Astrocyte (in vitro differentiated cells and primary cell): ENCODE measurements around the gene CCAR1. TPM values are rescaled to one million over a fixed set of nuclear protein-coding genes. Genes with fewer than 3 reads are reported as not detected.
"Not testable (repeated sequence)": the region's sequence is repeated elsewhere in the genome, so short reads cannot be mapped to it uniquely, and the experiment has no call there.

ENCODE experiments used
- DNase-seq: peaks from one replicate; pipeline ENCODE4 v3.0.0-alpha.2; 2010; ENCODE audit warnings: low read depth
- FAIRE-seq: peaks from 2 replicates; lab custom pipeline; 2011; peaks lifted over from hg19 to GRCh38; lab: Jason Lieb, UNC
- H2AFZ ChIP-seq: 2 replicates; pipeline ENCODE4 v1.6.0; 2012; ENCODE audit warnings: low read depth, low read length, inconsistent platforms
- H3K27ac ChIP-seq: 2 replicates; pipeline ENCODE4 v1.5.1; 2011; ENCODE audit warnings: low read depth, low read length, inconsistent platforms
- H3K27me3 ChIP-seq: 2 replicates; pipeline ENCODE4 v1.6.0; 2011; ENCODE audit warnings: low read length, inconsistent platforms; ENCODE audit not compliant: insufficient read depth
- H3K36me3 ChIP-seq: 2 replicates; pipeline ENCODE4 v1.5.1; 2011; ENCODE audit warnings: low read length, inconsistent platforms; ENCODE audit not compliant: insufficient read depth
- H3K4me1 ChIP-seq: 2 replicates; pipeline ENCODE4 v1.5.1; 2011; ENCODE audit warnings: low read length, inconsistent platforms; ENCODE audit not compliant: insufficient read depth
- H3K4me2 ChIP-seq: 2 replicates; pipeline ENCODE4 v1.6.0; 2012; ENCODE audit warnings: low read length, inconsistent platforms
- H3K4me3 ChIP-seq: 2 replicates; pipeline ENCODE4 v1.5.1; 2011; ENCODE audit warnings: low read depth, mild to moderate bottlenecking, low read length, inconsistent platforms; ENCODE audit not compliant: insufficient read depth
- H3K79me2 ChIP-seq: 2 replicates; pipeline ENCODE4 v1.6.0; 2012; ENCODE audit warnings: mild to moderate bottlenecking, low read length, inconsistent platforms; ENCODE audit not compliant: insufficient read depth
- H3K9ac ChIP-seq: 2 replicates; pipeline ENCODE4 v1.6.0; 2012; ENCODE audit warnings: mild to moderate bottlenecking, low read length, inconsistent platforms
- H3K9me3 ChIP-seq: 2 replicates; pipeline ENCODE4 v1.5.1; 2012; ENCODE audit warnings: low read depth, mild to moderate bottlenecking, low read length, inconsistent platforms; ENCODE audit not compliant: insufficient read depth
- H4K20me1 ChIP-seq: 2 replicates; pipeline ENCODE4 v1.6.0; 2012; ENCODE audit warnings: low read length, inconsistent platforms; ENCODE audit not compliant: insufficient read depth
- H3K27ac Mint-ChIP-seq: one replicate; pipeline ENCODE4 v1.8.0; 2021; ENCODE audit warnings: mild to moderate bottlenecking, mixed read lengths; ENCODE audit not compliant: unreplicated experiment
- H3K27me3 Mint-ChIP-seq: one replicate; pipeline ENCODE4 v1.8.0; 2021; ENCODE audit warnings: low read depth, mixed read lengths; ENCODE audit not compliant: unreplicated experiment
- H3K36me3 Mint-ChIP-seq: one replicate; pipeline ENCODE4 v1.8.0; 2021; ENCODE audit warnings: low read depth, mixed read lengths; ENCODE audit not compliant: unreplicated experiment
- H3K4me1 Mint-ChIP-seq: one replicate; pipeline ENCODE4 v1.8.0; 2021; ENCODE audit warnings: low read depth, mixed read lengths; ENCODE audit not compliant: unreplicated experiment
- H3K4me3 Mint-ChIP-seq: one replicate; pipeline ENCODE4 v1.8.0; 2021; ENCODE audit warnings: mild to moderate bottlenecking, moderate library complexity, mixed read lengths; ENCODE audit not compliant: unreplicated experiment
- H3K9me3 Mint-ChIP-seq: one replicate; pipeline ENCODE4 v1.8.0; 2021; ENCODE audit warnings: mild to moderate bottlenecking, mixed read lengths; ENCODE audit not compliant: unreplicated experiment
- EZH2 ChIP-seq: IDR thresholded peaks from 2 replicates; pipeline ENCODE4 v1.6.1; 2012; ENCODE audit warnings: mild to moderate bottlenecking, low read length, inconsistent platforms; ENCODE audit not compliant: insufficient read depth
- total RNA-seq: library from RNA; stranded (reverse); gene quantifications from 2 replicates; pipeline ENCODE4 v1.2.1, GENCODE V29; 2021
- TF ChIP-seq, protein P1 (sequence below): IDR thresholded peaks from 2 replicates; pipeline ENCODE4 v1.5.1; 2011; ENCODE audit warnings: low read depth, mild to moderate bottlenecking, inconsistent platforms, low read length, moderate library complexity; ENCODE audit not compliant: insufficient read depth

Gene CCAR1
- total RNA-seq, 1 donor from 2014 or later, result 72.8 TPM

DNA sequence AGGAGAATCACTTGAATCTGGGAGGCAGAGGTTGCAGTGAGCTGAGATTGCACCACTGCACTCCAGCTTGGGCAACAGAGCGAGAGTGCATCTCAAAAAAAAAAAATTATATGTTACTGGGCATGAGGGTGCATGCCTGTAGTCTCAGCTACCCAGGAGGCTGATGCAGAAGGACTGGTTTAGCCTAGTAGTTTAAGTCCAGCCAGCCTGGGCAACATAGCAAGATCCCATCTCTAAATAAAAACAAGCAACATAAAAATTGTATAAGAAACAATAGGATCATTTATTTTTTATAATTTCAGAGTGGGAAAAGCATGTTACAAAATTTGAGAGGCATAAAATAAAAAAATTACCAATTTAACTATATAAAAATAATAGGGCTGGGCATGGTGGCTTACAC is 15.5 kb upstream of the CCAR1 start:
- H3K9me3 ChIP-seq, result no peaks in the 10 kb centered on the region
- H3K27me3 ChIP-seq, result no peaks in the 10 kb centered on the region
- FAIRE-seq, result no peak
- no peaks in the 10 kb centered on the region for H3K4me1 ChIP-seq
- H3K36me3 ChIP-seq, result no peaks in the 10 kb centered on the region
- no peaks in the 10 kb centered on the region for H3K27me3 Mint-ChIP-seq
- no peaks in the 10 kb centered on the region for H3K36me3 Mint-ChIP-seq
- H3K4me3 ChIP-seq, result no peak overlapping the region
- H3K79me2 ChIP-seq, result no peaks in the 10 kb centered on the region
- H3K4me2 ChIP-seq, result no peak overlapping the region
- no peaks in the 10 kb centered on the region for H3K4me1 Mint-ChIP-seq
- no peak for DNase-seq
- H3K27ac Mint-ChIP-seq, result no peak overlapping the region
- H4K20me1 ChIP-seq, result no peaks in the 10 kb centered on the region
- no peak overlapping the region for H3K4me3 Mint-ChIP-seq
- no peaks in the 10 kb centered on the region for H3K9me3 Mint-ChIP-seq
- no peak overlapping the region for H3K9ac ChIP-seq
- H2AFZ ChIP-seq, result no peak overlapping the region
- TF ChIP-seq, protein P1, sequence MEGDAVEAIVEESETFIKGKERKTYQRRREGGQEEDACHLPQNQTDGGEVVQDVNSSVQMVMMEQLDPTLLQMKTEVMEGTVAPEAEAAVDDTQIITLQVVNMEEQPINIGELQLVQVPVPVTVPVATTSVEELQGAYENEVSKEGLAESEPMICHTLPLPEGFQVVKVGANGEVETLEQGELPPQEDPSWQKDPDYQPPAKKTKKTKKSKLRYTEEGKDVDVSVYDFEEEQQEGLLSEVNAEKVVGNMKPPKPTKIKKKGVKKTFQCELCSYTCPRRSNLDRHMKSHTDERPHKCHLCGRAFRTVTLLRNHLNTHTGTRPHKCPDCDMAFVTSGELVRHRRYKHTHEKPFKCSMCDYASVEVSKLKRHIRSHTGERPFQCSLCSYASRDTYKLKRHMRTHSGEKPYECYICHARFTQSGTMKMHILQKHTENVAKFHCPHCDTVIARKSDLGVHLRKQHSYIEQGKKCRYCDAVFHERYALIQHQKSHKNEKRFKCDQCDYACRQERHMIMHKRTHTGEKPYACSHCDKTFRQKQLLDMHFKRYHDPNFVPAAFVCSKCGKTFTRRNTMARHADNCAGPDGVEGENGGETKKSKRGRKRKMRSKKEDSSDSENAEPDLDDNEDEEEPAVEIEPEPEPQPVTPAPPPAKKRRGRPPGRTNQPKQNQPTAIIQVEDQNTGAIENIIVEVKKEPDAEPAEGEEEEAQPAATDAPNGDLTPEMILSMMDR, result no peak
- no peak for TF ChIP-seq EZH2
- H3K27ac ChIP-seq, result no peak overlapping the region

DNA sequence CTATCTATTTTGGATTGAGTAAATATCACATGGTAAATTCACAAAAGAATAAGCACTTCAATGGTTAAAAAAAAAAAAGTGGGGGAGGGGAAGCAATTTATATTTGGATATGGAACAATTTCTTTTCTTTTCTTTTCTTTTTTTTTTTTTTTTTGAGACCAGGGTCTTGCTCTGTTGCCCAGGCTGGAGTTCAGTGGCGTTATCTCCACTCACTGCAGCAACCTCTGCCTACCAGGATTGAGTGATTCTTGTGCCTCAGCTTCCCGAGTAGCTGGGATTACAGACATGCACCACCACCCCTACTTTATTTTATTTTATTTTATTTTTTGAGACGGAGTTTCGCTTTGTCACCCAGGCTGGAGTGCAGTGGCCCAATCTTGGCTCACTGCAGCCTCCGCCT is 12.1 kb upstream of the CCAR1 start:
- not testable (repeated sequence) for DNase-seq, H3K4me1 ChIP-seq, H3K4me3 ChIP-seq, H4K20me1 ChIP-seq, H3K9ac ChIP-seq, H3K36me3 ChIP-seq, H3K27me3 Mint-ChIP-seq, H3K36me3 Mint-ChIP-seq, H3K9me3 Mint-ChIP-seq, H2AFZ ChIP-seq, H3K27ac Mint-ChIP-seq, H3K79me2 ChIP-seq, FAIRE-seq, H3K27me3 ChIP-seq, H3K9me3 ChIP-seq, H3K4me2 ChIP-seq, H3K4me1 Mint-ChIP-seq, H3K4me3 Mint-ChIP-seq, H3K27ac ChIP-seq

DNA sequence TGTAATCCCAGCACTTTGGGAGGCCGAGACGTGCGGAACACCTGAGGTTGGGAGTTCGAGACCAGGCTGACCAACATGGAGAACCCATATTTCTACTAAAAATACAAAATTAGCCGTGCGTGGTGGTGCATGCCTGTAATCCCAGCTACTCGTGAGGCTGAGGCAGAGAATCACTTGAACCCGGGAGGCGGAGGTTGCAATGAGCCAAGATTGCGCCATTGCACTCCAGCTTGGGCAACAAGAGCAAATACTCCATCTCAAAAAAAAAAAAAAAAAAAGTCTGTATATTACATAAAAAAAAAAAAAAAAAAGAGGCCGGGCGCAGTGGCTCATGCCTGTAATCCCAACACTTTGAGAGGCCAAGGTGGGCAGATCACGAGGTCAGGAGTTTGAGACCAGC is 8.0 kb upstream of the CCAR1 start:
- H3K27ac ChIP-seq, H3K27me3 ChIP-seq, H3K36me3 ChIP-seq, FAIRE-seq, H3K9me3 Mint-ChIP-seq, H3K36me3 Mint-ChIP-seq, H3K27ac Mint-ChIP-seq, H3K4me1 Mint-ChIP-seq, H2AFZ ChIP-seq, H3K79me2 ChIP-seq, H3K9ac ChIP-seq, DNase-seq, H3K4me3 ChIP-seq, H3K4me3 Mint-ChIP-seq, H3K9me3 ChIP-seq, H4K20me1 ChIP-seq, H3K4me2 ChIP-seq, H3K27me3 Mint-ChIP-seq, H3K4me1 ChIP-seq: not testable (repeated sequence)

DNA sequence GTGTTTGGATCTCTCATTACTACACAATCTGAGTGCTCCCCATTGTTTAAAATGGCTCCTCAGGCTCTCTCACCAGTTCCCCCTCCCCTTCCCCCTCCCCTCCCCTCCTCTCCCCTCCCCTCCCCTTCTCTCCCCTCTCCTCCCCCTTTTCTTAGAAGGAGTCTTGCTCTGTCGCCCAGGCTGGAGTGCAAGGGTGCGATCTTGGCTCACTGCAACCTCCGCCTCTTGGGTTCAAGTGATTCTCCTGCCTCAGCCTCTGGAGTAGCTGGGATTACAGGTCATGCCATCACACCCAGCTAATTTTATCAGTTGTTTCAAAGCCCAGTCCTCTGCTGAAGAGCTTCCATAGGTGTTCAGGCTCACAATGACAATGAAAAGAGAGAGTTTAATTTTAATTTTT is 3.6 kb upstream of the CCAR1 start:
- H3K4me3 ChIP-seq, result no peak overlapping the region
- DNase-seq (no peak), FAIRE-seq (no peak)
- no peaks in the 10 kb centered on the region for H3K36me3 ChIP-seq
- no peaks in the 10 kb centered on the region for H3K27me3 ChIP-seq
- H3K9ac ChIP-seq, result no peak overlapping the region
- H3K4me3 Mint-ChIP-seq, result no peak overlapping the region
- peaks cover 2% of the 10 kb centered on the region for H3K36me3 Mint-ChIP-seq
- H4K20me1 ChIP-seq, result no peaks in the 10 kb centered on the region
- H3K27me3 Mint-ChIP-seq, result no peaks in the 10 kb centered on the region
- no peak overlapping the region for H3K27ac ChIP-seq
- no peaks in the 10 kb centered on the region for H3K9me3 ChIP-seq
- no peak overlapping the region for H2AFZ ChIP-seq
- no peaks in the 10 kb centered on the region for H3K4me1 ChIP-seq
- H3K79me2 ChIP-seq, result peaks cover 15% of the 10 kb centered on the region
- peaks cover 2% of the 10 kb centered on the region for H3K4me1 Mint-ChIP-seq
- no peak overlapping the region for H3K4me2 ChIP-seq
- no peak for TF ChIP-seq EZH2
- TF ChIP-seq, protein P1, result no peak
- no peaks in the 10 kb centered on the region for H3K9me3 Mint-ChIP-seq
- H3K27ac Mint-ChIP-seq, result no peak overlapping the region
